HepG2 (cell line): ENCODE data around the gene SH2D6. TPM values are rescaled to one million over a fixed set of nuclear protein-coding genes. Genes with fewer than 3 reads are reported as not detected.

Experiments used
- ATAC-seq: fragments of 200-7000 bp; cut with Tn5 transposase; 3 replicates; pipeline ENCODE4 v1.9.1; 2020; ENCODE audit warnings: mild to moderate bottlenecking, moderate library complexity
- BruUV-seq: library from RNA; stranded (reverse); fragments of 400-500 nt; replicated peaks from 2 replicates; lab custom pipeline; 2021; lab: Mats Ljungman, UMichigan
- CTCF ChIA-PET: fragments of 300-600 bp; formaldehyde crosslinking; extraction: SDS; loops from one replicate; lab custom pipeline; 2021; ENCODE audit warnings: low total read pairs, inconsistent platforms, low intra/inter-chr PET ratio; lab: Yijun Ruan, JAX
- POLR2A ChIA-PET: fragments of 350-600 bp; sonication (Branson Sonifier 250); formaldehyde crosslinking; loops from one replicate; lab custom pipeline; 2020; ENCODE audit warnings: antibody characterized with exemption, inconsistent platforms; lab: Yijun Ruan, JAX
- DNase-seq: peaks from one replicate; pipeline ENCODE4 v3.0.0-alpha.2; 2015; ENCODE audit warnings: low spot score
- FAIRE-seq: peaks from 3 replicates; lab custom pipeline; 2011; peaks lifted over from hg19 to GRCh38; lab: Jason Lieb, UNC
- H2AFZ ChIP-seq: one replicate; pipeline ENCODE4 v1.6.1; 2011; ENCODE audit warnings: low read length, inconsistent platforms
- H3K27ac ChIP-seq: fragments of 300-600 bp; 3 replicates; pipeline ENCODE4 v1.8.0; 2011; ENCODE audit warnings: mixed run types, mild to moderate bottlenecking, mixed read lengths, low read length, inconsistent platforms; ENCODE audit not compliant: insufficient read depth; ENCODE audit errors: extremely low read length
- H3K27me3 ChIP-seq, 2 experiments: fragments of 200-600 bp in 1 of 2; 2 replicates in 1 of 2; 3 replicates in 1 of 2; pipeline versions ENCODE4 v1.6.0 to v1.8.0; 2011; ENCODE audit warnings: low read length in 2 of 2, mild to moderate bottlenecking in 2 of 2, moderate library complexity in 2 of 2, inconsistent platforms in 1 of 2; ENCODE audit not compliant: insufficient read depth in 2 of 2, control insufficient read depth in 1 of 2
- H3K36me3 ChIP-seq, 2 experiments: fragments of 200-600 bp in 1 of 2; replicated peaks in 1 of 2; 2 replicates in 1 of 2; 3 replicates in 1 of 2; pipeline versions ENCODE4 v1.5.1 to v1.8.0; 2011; ENCODE audit warnings: low read length in 2 of 2, inconsistent platforms in 1 of 2; ENCODE audit not compliant: insufficient read depth in 2 of 2, control insufficient read depth in 1 of 2
- H3K4me1 ChIP-seq: 2 replicates; pipeline ENCODE4 v1.5.1; 2012; ENCODE audit warnings: low read length, inconsistent platforms; ENCODE audit not compliant: insufficient read depth
- H3K4me2 ChIP-seq: 2 replicates; pipeline ENCODE4 v1.6.0; 2011; ENCODE audit warnings: low read depth, low read length, inconsistent platforms
- H3K4me3 ChIP-seq, 3 experiments: fragments of 200-600 bp in 1 of 3; sonication (generic), shearing (Covaris generic) in 1 of 3; replicated peaks in 1 of 3; 2 replicates each; pipeline ENCODE4 v1.5.1; 2011 to 2016; ENCODE audit warnings: low read length in 3 of 3, inconsistent platforms in 2 of 3, low read depth in 2 of 3, mild to moderate bottlenecking in 2 of 3, control low read depth in 1 of 3, mixed read lengths in 1 of 3; ENCODE audit not compliant: insufficient read depth in 1 of 3
- H3K79me2 ChIP-seq: one replicate; pipeline ENCODE4 v1.6.1; 2011; ENCODE audit warnings: low read length, inconsistent platforms; ENCODE audit not compliant: insufficient read depth
- H3K9ac ChIP-seq: 2 replicates; pipeline ENCODE4 v1.6.0; 2011; ENCODE audit warnings: mild to moderate bottlenecking, low read depth, low read length, inconsistent platforms; ENCODE audit not compliant: insufficient read depth
- H3K9me3 ChIP-seq: 2 replicates; pipeline ENCODE4 v1.5.1; 2012; ENCODE audit warnings: mild to moderate bottlenecking, low read length
- H4K20me1 ChIP-seq: 2 replicates; pipeline ENCODE4 v1.6.0; 2011; ENCODE audit warnings: inconsistent platforms, mild to moderate bottlenecking, low read length, moderate library complexity; ENCODE audit not compliant: insufficient read depth
- BATF2 ChIP-seq: sonication (generic); formaldehyde crosslinking; IDR thresholded peaks from 2 replicates; pipeline ENCODE4 v1.8.0; 2022; ENCODE audit warnings: mild to moderate bottlenecking, missing genetic modification reagents, moderate library complexity
- CEBPB ChIP-seq: IDR thresholded peaks from 2 replicates; pipeline ENCODE4 v1.6.1; 2011; ENCODE audit warnings: low read depth, low read length, improper control_type of control experiment, borderline replicate concordance
- ELF4 ChIP-seq: sonication (generic); formaldehyde crosslinking; IDR thresholded peaks from 2 replicates; pipeline ENCODE4 v1.5.0; 2020; ENCODE audit warnings: missing genetic modification reagents, mild to moderate bottlenecking, moderate library complexity, borderline replicate concordance
- ZFP36L1 ChIP-seq: sonication (generic); formaldehyde crosslinking; IDR thresholded peaks from 2 replicates; pipeline ENCODE4 v1.8.0; 2022; ENCODE audit warnings: mild to moderate bottlenecking, missing genetic modification reagents, moderate library complexity
- ZNF329 ChIP-seq: sonication (generic); formaldehyde crosslinking; IDR thresholded peaks from 2 replicates; pipeline ENCODE4 v1.9.0; 2021; ENCODE audit warnings: low read depth, mild to moderate bottlenecking, missing genetic modification reagents
- ZNF343 ChIP-seq: sonication (generic); formaldehyde crosslinking; IDR thresholded peaks from 2 replicates; pipeline ENCODE4 v1.4.0; 2020; ENCODE audit warnings: mild to moderate bottlenecking, missing genetic modification reagents
- ZNF678 ChIP-seq: sonication (generic); formaldehyde crosslinking; IDR thresholded peaks from 2 replicates; pipeline ENCODE4 v1.4.0; 2020; ENCODE audit warnings: mild to moderate bottlenecking, missing genetic modification reagents
- WGBS: methylation state at CpG from one replicate; pipeline ENCODE4 v1.1.6; 2017; ENCODE audit warnings: low lambda C conversion rate; 5-methylcytosine and 5-hydroxymethylcytosine counted together
- in situ Hi-C: cut with HindIII; loops from 2 replicates; pipeline ENCODE4 v1.10.0; 2017; ENCODE audit warnings: low pct_unique_long_range_greater_than_20kb; ENCODE audit not compliant: extremely low pct_ligation_motif_present
- intact Hi-C: fragments of 100-400 bp; cut with micrococcal nuclease; formaldehyde crosslinking; loops from one replicate; pipeline ENCODE4 v1.10.0; 2022; ENCODE audit not compliant: unreplicated experiment
- polyA plus RNA-seq, 8 experiments: library from polyadenylated mRNA; depleted of rRNA in 3 of 8; stranded (reverse) in 7 of 8; unstranded in 1 of 8; fragments of >200 nt; fragmentation: Illumina TruSeq in 4 of 8; extraction: Trizol in 4 of 8; gene quantifications; 2 replicates each; pipeline versions ENCODE4 v1.2.1 to v1.2.3, GENCODE V29; 2011 to 2016; ENCODE audit warnings: low read depth in 4 of 8, missing spikeins in 1 of 8, mixed read lengths in 1 of 8; ENCODE audit not compliant: insufficient read depth in 1 of 8
- total RNA-seq, 5 experiments: library from RNA; depleted of rRNA; stranded (reverse); fragments of >200 nt; fragmentation: Illumina TruSeq; extraction: Trizol; gene quantifications; 2 replicates each; pipeline ENCODE4 v1.2.3, GENCODE V29; 2016; ENCODE audit warnings: low read depth in 1 of 5
- TF ChIP-seq, protein P1 (sequence below): sonication (generic); formaldehyde crosslinking; IDR thresholded peaks from 2 replicates; pipeline ENCODE4 v1.5.0; 2020; ENCODE audit warnings: mild to moderate bottlenecking, missing genetic modification reagents, moderate library complexity

SH2D6 gene
- total and polyA plus RNA-seq, 2 of the 13 experiments (the other 11 are each of a cell fraction or from before 2014, with no cell fraction given) = 0.11 to 0.26 TPM

DNA sequence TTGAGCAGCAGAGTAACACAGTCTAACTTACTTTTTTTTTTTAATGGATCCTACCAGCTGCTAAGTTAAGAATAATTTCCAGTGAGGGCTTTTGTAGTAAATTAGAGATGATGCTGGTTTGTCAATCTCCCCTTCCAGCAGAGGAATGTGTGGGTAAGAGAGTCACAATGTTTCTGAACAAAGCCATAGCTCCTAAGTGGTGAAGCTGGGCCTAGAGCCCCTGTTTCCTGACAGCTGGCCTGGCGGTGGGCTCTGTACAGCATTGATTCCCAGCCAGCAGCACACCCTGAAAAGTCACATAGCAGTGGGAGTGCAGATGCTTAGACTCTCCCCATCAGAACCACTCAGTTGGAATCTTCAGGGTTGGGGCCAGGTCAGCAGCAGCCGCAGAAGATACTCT, 32.8 kb upstream of the SH2D6 start (continued):
- TF ChIP-seq, protein P1, sequence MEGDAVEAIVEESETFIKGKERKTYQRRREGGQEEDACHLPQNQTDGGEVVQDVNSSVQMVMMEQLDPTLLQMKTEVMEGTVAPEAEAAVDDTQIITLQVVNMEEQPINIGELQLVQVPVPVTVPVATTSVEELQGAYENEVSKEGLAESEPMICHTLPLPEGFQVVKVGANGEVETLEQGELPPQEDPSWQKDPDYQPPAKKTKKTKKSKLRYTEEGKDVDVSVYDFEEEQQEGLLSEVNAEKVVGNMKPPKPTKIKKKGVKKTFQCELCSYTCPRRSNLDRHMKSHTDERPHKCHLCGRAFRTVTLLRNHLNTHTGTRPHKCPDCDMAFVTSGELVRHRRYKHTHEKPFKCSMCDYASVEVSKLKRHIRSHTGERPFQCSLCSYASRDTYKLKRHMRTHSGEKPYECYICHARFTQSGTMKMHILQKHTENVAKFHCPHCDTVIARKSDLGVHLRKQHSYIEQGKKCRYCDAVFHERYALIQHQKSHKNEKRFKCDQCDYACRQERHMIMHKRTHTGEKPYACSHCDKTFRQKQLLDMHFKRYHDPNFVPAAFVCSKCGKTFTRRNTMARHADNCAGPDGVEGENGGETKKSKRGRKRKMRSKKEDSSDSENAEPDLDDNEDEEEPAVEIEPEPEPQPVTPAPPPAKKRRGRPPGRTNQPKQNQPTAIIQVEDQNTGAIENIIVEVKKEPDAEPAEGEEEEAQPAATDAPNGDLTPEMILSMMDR (CRISPR knock-in tag) = no peak

DNA sequence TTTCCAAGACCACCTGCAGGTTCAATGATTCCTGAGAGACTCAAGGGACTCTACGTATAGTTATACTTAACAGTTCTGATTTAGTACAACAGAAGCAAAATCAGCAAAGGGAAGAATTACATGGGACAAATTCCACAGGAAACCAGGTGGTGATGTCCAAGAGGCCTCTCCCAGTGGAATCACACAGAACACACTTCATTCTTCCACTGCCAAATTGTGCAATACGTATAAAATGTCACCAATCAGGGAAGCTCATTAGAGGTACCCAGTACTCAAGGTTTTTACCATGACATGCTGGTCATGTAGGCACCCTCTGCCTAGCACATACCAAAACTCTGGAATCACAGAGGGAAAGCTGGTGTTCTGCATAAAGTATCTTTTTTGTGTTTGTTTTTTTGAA, 30.8 kb upstream of the SH2D6 start:
- Histone ChIP-seq H3K4me2 (no peak overlapping the region), H2AFZ (no peak overlapping the region), H3K79me2 (no peaks in the 10 kb centered on the region), H3K4me3 (no peak overlapping the region), H3K9ac (no peak overlapping the region), H3K4me1 (no peaks in the 10 kb centered on the region), H4K20me1 (no peaks in the 10 kb centered on the region), H3K27me3 (no peaks in the 10 kb centered on the region), H3K36me3 (peaks cover 2 to 9% of the 10 kb centered on the region in 2 experiments; a peak in 2 of 5 replicates), H3K9me3 (no peaks in the 10 kb centered on the region), H3K27ac (no peak overlapping the region)
- intact Hi-C loops (no loop called here), in situ Hi-C loops (no loop called here)
- no peak for ATAC-seq
- no TSS peak for BruUV-seq
- TF ChIP-seq ZNF678 (CRISPR knock-in tag) = no peak
- TF ChIP-seq CEBPB = peak; percentile 72
- no peak for FAIRE-seq
- ChIA-PET CTCF (no interaction called here), POLR2A (interaction anchor here (2.8 kb wide), 1 partner anchor 151 kb away, joined by 10 read pairs; the partner anchor contains the start of gene MAT2A)
- DNase-seq = no peak
- 96% methylated on average over 2 of the region's 2 CpGs for WGBS

DNA sequence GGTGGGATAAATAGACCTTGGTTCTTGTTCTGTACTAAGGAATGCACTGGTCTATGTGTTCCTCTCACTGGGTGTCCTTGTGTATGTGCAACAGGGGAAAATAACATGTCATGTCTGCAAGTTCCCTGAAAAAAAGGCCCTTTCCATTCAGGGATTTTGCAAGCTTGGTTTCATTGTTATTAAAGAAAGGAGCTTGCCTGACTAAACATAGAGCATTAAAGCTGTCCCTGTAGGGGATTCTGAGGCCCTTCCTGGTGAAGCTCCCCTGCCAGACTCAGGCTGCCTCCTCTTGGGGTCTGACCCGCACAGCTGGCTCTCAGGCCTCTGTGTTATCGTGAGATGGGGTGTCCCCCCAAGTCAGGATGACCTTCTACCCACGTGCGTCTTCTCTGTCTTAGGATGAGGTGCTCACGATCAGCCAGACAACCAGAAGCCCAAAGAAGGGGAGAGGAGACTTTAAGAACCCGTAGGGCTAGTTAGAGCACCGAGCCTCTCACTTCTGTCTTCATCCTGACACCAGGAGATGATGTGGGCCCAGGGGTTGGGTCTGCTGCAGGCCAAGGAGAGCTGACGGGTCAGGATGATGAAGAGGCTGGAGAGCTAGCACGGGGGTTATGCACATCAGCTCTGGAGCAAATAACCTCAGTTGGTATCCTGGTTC, 29.5 kb upstream of the SH2D6 start:
- Histone ChIP-seq H2AFZ (no peak overlapping the region), H3K9me3 (no peaks in the 10 kb centered on the region), H3K79me2 (no peaks in the 10 kb centered on the region), H3K4me2 (no peak overlapping the region), H3K27me3 (no peaks in the 10 kb centered on the region), H3K4me3 (no peak overlapping the region), H3K36me3 (peaks cover 2 to 9% of the 10 kb centered on the region in 2 experiments; a peak in 2 of 5 replicates), H3K4me1 (no peaks in the 10 kb centered on the region), H3K9ac (no peak overlapping the region), H3K27ac (no peak overlapping the region), H4K20me1 (no peaks in the 10 kb centered on the region)
- no peak for ATAC-seq
- ChIA-PET POLR2A (interaction anchor here (0.7 to 2.8 kb wide), 4 partner anchors 23 to 163 kb away, joined by 3 to 10 read pairs (median 6); partner anchors contain the start of gene MAT2A), CTCF (no interaction called here)
- WGBS = 87% methylated on average over 9 of the region's 9 CpGs
- FAIRE-seq = no peak
- in situ Hi-C loops (no loop called here), intact Hi-C loops (no loop called here)
- no peak for DNase-seq
- no TSS peak for BruUV-seq
- TF ChIP-seq, protein P1 (CRISPR knock-in tag) = no peak
- TF ChIP-seq ZFP36L1 (CRISPR knock-in tag) (no peak), ZNF343 (CRISPR knock-in tag) (no peak), ELF4 (CRISPR knock-in tag) (no peak), BATF2 (CRISPR knock-in tag) (no peak), ZNF329 (CRISPR knock-in tag) (no peak)
